GM21381 (cell line): Measurements from ENCODE around the gene GCGR.
A peak's percentile ranks its signal among the peaks of the same experiment; 100 is the strongest.
"Not testable (repeated sequence)": the region's sequence is repeated elsewhere in the genome, so short reads cannot be mapped to it uniquely, and the experiment has no call there.

Source experiments
- ATAC-seq: cut with Tn5 transposase; IDR thresholded peaks from one replicate; pipeline ENCODE4 v1.9.1; 2021; ENCODE audit warnings: mild to moderate bottlenecking, moderate library complexity; ENCODE audit not compliant: unreplicated experiment

Gene GCGR

GRCh38 chr17:81831957-81832607 is 28.1 kb downstream of the GCGR start:
- no peak for ATAC-seq

- peak; percentile 10 for ATAC-seq
Observed at GRCh38 chr17:81832608-81833159, 28.7 kb downstream of the GCGR start.

GRCh38 chr17:81833160-81833920 is 29.4 kb downstream of the GCGR start, which contains the start of gene MCRIP1:
TSS of gene MCRIP1 (minus strand) at chr17:81833291. CDS start at chr17:81824506, 8,785 bp downstream.
- ATAC-seq = peak; percentile 74

- ATAC-seq = no peak
Observed at GRCh38 chr17:81833921-81834830, 30.2 kb downstream of the GCGR start.

- ATAC-seq = no peak
Observed at GRCh38 chr17:81834831-81835267, 30.9 kb downstream of the GCGR start, which contains the start of gene PPP1R27. TSS of gene PPP1R27 (minus strand) at chr17:81835050. CDS start at chr17:81834953, 97 bp downstream.

- ATAC-seq = no peak
Observed at GRCh38 chr17:81837641-81838040, 33.7 kb downstream of the GCGR start.

GRCh38 chr17:81838753-81839255 is 34.9 kb downstream of the GCGR start:
- ATAC-seq = no peak

- no peak for ATAC-seq
Observed at GRCh38 chr17:81839301-81839700, 35.4 kb downstream of the GCGR start.

- ATAC-seq = not testable (repeated sequence)
Observed at GRCh38 chr17:81840059-81840458, 36.1 kb downstream of the GCGR start.

- no peak for ATAC-seq
Observed at GRCh38 chr17:81840826-81841778, 37.2 kb downstream of the GCGR start.

GRCh38 chr17:81841866-81842265 is 37.9 kb downstream of the GCGR start:
- no peak for ATAC-seq

- ATAC-seq = no peak
Observed at GRCh38 chr17:81842378-81842724, 38.4 kb downstream of the GCGR start.

GRCh38 chr17:81842725-81843504 is 39.0 kb downstream of the GCGR start:
- no peak for ATAC-seq

- no peak for ATAC-seq
Observed at GRCh38 chr17:81843713-81844326, 39.9 kb downstream of the GCGR start.

GRCh38 chr17:81844327-81844851 is 40.4 kb downstream of the GCGR start:
- ATAC-seq = no peak

GRCh38 chr17:81844887-81845286 is 40.9 kb downstream of the GCGR start:
- no peak for ATAC-seq

GRCh38 chr17:81845361-81845760 is 41.4 kb downstream of the GCGR start:
- ATAC-seq = no peak
